Measurements from ENCODE around the gene OR51D1. TPM values are rescaled to one million over a fixed set of nuclear protein-coding genes. Genes with fewer than 3 reads are reported as not detected.

The OR51D1 gene
- under 0.01 TPM for total RNA-seq

DNA sequence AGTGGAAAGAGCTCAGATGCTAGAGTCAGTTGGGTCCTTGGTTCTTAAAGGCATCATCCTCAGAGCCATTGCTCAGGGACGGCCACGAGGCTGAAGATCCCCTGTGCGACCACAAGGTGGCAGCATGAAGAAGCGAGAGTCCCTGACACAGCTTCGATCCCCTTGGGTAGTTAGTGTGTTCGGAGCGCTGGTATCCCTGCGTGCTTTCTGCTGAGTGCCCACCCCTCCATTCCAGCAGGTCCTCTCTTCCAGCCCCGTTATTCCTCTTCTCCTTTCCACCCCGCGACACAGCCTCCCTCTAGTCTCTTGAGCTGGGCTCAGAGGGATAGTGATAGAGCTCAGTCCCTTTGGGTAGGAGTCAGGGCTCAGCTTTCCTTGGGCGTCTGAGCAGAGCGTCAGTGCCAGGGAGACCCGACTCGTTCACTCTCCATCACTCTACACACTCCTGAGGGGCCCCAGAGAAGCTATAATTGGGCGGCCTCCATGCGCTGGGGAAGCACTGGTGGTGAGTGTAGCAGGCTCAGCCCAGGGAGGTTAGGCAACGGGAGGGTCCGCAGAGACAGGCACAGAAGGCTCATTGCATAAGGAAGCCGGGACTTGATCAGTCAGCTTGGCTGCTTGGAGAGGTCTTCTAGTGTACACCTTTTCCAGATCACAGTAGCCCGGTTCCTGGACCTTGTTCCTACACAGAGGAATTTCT lies at the start of gene OR51D1:
Gene OR51D1 (plus strand): TSS at position 516 of the 700 bp plus-strand sequence. CDS start 2,314 bp downstream, outside the sequence.
- peak; percentile 35 to 84 (median 59) for DNase-seq (ENCODE audit: low read depth in 2 of 3, low spot score in 2 of 3)

DNA sequence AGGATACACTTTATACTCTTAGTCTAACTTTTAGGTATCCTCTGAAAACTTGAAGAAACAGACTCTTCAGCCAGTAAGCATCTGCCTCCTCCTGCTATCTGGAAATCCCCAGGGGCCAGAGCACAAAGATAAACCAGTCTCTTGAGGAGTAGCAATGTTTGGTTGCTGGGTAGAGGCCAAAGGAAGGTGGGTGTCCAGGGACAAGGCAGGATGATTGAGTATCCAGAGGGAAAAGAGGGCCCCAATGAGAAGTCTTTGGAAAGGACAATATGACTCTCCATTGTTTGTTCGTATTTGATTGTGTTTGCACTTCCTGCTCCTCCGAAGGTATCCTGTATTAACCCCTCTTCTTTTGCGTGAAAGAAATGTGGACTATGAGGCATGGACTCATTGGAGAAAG lies 48.3 kb upstream of the OR51D1 start:
- DNase-seq (ENCODE audit: low read depth in 2 of 3, low spot score in 2 of 3), result no peak

DNA sequence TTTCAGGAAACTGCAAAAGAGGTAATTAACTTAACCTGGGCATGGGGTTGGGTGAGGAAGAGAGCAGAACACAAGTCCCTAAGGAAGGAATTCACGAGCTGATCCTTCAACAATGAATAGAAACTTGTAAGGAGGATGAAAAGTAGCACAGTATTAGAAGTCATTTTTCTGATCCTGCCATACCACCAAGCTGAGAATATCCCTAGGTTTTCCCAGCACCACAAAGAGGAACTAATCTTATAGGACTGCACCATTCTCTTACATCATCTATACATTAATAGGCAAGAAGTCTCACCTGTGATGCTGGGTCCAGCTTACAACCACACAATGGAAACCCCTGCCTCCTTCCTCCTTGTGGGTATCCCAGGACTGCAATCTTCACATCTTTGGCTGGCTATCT lies 43.5 kb upstream of the OR51D1 start, which contains the start of gene OR52I1:
Gene OR52I1 (plus strand): TSS at position 301 of the 400 bp plus-strand sequence. CDS start 0 bp downstream, at position 301.
- DNase-seq (ENCODE audit: low read depth in 2 of 3, low spot score in 2 of 3), result no peak

- DNase-seq (ENCODE audit: low read depth in 2 of 3, low spot score in 2 of 3), result no peak
Observed at GRCh38 chr11:4605057-4605456, 32.2 kb upstream of the OR51D1 start.

GRCh38 chr11:4606231-4607015 lies 30.9 kb upstream of the OR51D1 start:
- DNase-seq (ENCODE audit: low read depth in 2 of 3, low spot score in 2 of 3), result peak in 1 of 3 donors; percentile 5

DNA sequence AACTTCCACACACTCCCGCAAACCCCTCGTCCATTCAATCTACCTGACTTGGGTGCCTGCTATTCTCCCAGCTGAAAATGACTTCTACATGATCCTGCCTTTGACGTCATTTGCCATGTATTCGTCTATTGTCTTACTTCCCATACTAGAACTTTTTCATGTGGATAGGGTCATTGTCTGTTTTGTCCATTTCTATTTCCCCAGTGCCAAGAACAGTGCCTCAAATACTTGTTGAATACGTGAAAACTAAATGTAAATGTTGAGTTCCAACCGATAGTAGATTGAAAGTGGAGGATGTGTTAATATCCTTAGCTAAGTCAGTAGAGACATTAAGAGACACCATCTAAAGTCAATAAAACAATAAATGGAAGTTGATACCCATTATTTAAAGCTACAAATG lies 30.2 kb upstream of the OR51D1 start:
- no peak for DNase-seq (ENCODE audit: low read depth in 2 of 3, low spot score in 2 of 3)

DNA sequence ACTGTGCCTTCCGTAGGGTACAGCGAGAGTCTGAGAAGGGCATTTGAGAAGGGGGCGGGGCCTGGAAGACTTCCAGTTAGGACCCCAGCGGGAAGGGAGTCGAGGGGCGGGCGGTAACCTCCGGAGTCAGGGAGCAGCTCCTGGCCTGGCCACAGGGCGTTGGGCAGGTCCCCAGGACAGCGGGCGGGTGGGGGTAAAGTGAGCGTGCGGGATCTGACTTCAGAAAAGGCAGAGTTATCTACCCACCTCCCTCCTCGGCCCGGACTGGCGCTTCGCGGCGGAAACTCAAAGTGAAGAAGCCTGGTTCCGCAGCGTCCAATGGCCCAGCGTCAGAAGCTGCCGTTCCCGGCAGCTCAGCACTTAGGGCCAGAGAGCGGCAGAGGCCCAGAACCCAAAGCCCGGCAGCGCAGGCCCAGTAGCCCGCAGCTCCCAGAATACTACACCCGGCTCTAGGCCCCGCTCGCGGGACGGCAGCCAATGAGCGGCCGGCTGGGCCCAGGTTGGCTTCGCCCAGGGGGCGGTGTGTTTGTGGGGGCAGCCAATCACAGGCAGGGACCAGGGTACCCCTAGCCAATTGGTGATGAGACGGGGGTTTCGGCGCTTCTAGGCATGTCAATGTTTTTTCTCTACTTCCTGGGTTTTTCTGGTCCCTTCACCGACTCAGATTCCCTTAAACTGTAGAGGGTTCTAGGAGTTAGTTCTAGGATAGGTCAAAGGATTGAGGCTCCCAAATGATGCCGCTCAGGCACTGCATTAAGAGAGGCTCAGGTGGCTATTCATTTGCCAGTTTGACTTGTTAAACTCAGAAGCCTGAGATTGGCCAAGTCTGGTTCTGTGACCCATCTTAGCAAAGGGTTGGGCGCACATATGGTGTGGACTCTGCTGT lies 29.3 kb upstream of the OR51D1 start, which contains the start of gene TRIM68:
Gene TRIM68 (minus strand): TSS at position 451 of the 886 bp plus-strand sequence. CDS start 2,727 bp downstream, outside the sequence.
- DNase-seq (ENCODE audit: low read depth in 2 of 3, low spot score in 2 of 3), result peak; percentile 78 to 96 (median 93)

- DNase-seq (ENCODE audit: low read depth in 2 of 3, low spot score in 2 of 3), result peak in 1 of 3 donors; percentile 24
Observed at GRCh38 chr11:4610258-4610935, 26.9 kb upstream of the OR51D1 start.

- DNase-seq (ENCODE audit: low read depth in 2 of 3, low spot score in 2 of 3), result no peak
Observed at GRCh38 chr11:4611986-4612385, 25.3 kb upstream of the OR51D1 start.

DNA sequence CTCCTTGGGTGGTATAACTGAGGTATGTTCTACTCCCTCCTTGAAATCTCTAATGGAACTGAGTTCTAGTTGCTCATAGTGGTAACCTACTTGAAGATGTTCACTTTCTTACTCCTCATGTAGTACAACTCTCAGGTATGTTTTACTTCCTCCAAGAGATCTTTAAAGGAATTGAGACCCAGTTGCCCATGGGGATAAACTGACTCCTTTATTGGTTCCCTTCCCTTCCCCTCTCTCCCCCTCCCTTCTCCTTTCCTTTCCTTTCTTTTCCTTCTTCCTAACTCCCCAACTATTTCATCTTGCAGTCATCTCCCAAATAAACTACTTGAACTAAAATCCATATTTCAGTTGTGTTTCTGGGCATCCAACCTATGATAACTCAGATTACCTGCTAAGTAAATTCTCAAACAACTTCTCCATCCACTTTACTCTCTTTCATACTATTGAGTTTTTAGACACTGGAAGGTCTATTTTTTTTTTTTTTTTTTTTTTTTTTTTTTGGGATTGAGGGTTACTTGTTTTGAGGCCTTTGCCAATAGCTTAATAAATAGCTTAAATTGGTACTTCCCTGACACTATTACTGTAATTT lies 21.3 kb upstream of the OR51D1 start:
- no peak for DNase-seq (ENCODE audit: low read depth in 2 of 3, low spot score in 2 of 3)

- no peak for DNase-seq (ENCODE audit: low read depth in 2 of 3, low spot score in 2 of 3)
Observed at GRCh38 chr11:4619514-4619913, 17.8 kb upstream of the OR51D1 start.

DNA sequence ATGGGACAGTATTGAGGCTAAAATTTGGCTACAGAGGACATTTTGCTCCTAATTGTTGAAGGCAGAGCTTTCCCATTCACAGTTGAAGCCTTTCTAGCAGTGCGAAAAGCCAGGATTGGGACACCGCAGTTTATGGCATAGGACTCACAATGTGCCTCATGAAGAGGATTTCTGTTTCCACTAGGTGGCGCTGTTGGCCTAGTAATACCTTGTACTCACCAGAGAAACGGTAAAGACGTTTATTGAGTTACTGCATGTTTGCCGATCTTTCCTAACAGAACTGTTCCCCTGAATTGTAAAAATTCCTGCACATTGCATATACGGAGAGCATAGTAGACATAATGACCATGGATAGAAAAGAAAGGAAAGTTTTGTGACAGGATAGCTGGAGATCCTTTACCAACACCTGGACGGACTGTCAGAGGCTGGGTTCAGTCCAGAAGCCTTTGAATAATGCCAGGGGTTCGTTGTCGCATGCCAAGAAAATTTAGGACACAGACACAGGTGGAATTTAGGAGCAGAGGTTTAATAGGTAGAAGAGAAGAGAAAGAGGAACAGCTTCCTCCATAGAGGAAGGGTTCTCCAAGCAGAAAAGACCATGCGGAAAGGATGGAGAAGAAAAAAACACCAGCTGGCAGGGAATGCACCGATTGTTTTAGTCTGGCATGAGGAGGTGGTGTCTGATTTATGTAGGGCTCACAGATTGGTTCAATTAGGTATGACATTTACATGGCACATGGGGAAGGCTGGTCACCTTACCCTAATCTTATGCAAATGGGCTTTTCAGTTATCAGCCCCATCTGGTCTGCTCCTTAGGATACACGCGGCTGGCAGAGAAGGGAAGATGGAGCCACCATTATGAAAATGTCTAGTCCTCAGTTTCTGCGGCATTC lies 10.8 kb upstream of the OR51D1 start:
- peak in 2 of 3 donors; percentile 33 to 68 for DNase-seq (ENCODE audit: low read depth in 2 of 3, low spot score in 2 of 3)

DNA sequence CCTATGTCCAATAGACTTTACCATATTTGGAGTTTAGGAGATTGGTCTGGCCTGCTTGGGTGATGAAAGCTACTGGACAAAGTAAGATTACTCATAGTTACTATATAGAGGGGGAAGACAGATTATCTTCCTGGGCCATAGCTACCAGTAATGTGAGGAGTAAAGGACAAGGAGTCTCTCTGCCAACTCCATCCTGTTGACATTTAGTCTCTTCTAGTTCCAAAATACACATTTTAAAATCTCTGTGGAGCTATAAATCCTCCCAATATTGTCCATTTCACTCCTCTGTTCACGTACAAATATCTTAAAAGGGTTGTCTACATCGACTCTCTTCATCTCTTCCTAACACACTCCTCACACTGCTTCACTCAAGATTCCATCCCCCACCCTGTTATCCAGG lies 1.1 kb upstream of the OR51D1 start:
- no peak for DNase-seq (ENCODE audit: low read depth in 2 of 3, low spot score in 2 of 3)

DNA sequence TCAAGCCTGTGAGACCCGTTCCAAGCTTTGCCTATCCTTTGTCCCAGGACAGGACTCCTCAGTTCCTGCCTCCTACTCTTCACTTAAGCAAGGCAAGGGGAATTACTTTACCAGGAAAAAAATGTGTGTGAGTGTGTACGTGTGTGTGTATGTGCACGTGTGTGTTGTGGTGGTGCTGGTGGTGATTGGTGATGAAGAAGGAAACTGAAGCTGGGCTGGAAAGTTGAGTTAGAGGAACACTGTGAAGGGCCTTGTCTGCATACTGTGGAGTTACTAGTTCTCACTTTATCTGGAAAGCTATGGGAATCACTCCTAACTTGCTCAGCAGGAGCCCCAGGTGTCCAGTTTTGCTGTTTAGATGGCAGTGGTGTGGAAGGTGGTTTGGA lies 378 bp downstream of the OR51D1 start:
- DNase-seq (ENCODE audit: low read depth in 2 of 3, low spot score in 2 of 3), result no peak

DNA sequence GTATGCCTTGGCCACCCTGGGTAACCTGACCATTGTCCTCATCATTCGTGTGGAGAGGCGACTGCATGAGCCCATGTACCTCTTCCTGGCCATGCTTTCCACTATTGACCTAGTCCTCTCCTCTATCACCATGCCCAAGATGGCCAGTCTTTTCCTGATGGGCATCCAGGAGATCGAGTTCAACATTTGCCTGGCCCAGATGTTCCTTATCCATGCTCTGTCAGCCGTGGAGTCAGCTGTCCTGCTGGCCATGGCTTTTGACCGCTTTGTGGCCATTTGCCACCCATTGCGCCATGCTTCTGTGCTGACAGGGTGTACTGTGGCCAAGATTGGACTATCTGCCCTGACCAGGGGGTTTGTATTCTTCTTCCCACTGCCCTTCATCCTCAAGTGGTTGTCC lies 2.7 kb downstream of the OR51D1 start:
- DNase-seq (ENCODE audit: low read depth in 2 of 3, low spot score in 2 of 3), result no peak

- no peak for DNase-seq (ENCODE audit: low read depth in 2 of 3, low spot score in 2 of 3)
Observed at GRCh38 chr11:4641501-4641900, 4.2 kb downstream of the OR51D1 start.

DNA sequence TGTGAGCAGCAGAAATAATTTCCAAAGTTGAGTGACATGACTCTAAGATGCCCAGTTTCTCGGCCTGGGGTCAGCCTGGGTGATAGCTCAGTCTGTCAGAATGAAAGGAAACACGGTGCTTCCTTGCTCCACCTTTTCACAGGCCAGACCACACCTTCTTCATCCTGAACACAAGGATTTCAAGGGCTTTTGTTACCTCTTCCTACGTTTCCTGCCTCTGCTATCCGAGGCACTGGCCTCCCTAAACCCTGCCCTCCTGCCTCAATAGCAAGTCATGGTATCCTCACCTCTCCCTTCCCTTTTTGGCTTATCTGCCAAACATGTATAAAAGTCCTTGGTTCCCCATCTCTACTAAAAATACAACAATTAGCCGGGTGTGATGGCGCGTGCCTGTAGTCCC lies 4.8 kb downstream of the OR51D1 start:
- no peak for DNase-seq (ENCODE audit: low read depth in 2 of 3, low spot score in 2 of 3)

GRCh38 chr11:4643076-4643475 lies 5.8 kb downstream of the OR51D1 start:
- DNase-seq (ENCODE audit: low read depth in 2 of 3, low spot score in 2 of 3), result no peak

DNA sequence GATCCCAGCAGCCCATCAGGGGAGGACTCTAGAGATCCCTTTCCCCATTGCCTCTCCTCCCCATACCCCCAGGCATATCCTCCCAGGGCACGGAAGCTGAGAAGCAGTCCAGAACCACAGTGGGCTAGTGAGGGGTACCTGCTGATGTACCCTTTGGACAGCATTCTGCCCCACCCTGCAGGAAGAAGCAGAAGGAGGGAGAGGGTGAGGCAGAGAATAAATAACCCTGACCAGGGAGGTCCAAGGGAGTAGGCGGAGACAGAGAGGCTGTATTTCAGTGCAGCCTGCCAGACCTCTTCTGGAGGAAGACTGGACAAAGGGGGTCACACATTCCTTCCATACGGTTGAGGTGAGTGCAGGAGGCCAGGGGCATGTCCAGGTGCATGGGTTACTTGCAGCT lies 6.4 kb downstream of the OR51D1 start, which contains the start of gene OR51E1:
Gene OR51E1 (plus strand): TSS at position 301 of the 400 bp plus-strand sequence. CDS start 8,545 bp downstream, outside the sequence.
- DNase-seq (ENCODE audit: low read depth in 2 of 3, low spot score in 2 of 3), result no peak
